Activated gamma-delta T cell treated with anti-CD3 and anti-CD28 coated beads, Interleukin-2, amount 50 U/mL, for 16 hours (primary cell): ENCODE measurements around the gene PON1.

Experiments used
- DNase-seq: peaks from one replicate; pipeline ENCODE4 v3.0.0-alpha.2; 2020; ENCODE audit warnings: low read depth

The PON1 gene

GRCh38 chr7:95317546-95317945 lies 6.8 kb downstream of the PON1 start:
- DNase-seq, result no peak

- DNase-seq, result no peak
Measured at GRCh38 chr7:95316588-95316987, 7.7 kb downstream of the PON1 start.

GRCh38 chr7:95312561-95312960 lies 11.8 kb downstream of the PON1 start:
- no peak for DNase-seq

GRCh38 chr7:95311389-95311788 lies 12.9 kb downstream of the PON1 start:
- no peak for DNase-seq

GRCh38 chr7:95309951-95310350 lies 14.4 kb downstream of the PON1 start:
- no peak for DNase-seq

- no peak for DNase-seq
Measured at GRCh38 chr7:95304990-95305389, 19.3 kb downstream of the PON1 start.

GRCh38 chr7:95303013-95303905 lies 21.1 kb downstream of the PON1 start:
- DNase-seq, result no peak

- DNase-seq, result no peak
Measured at GRCh38 chr7:95298091-95298490, 26.2 kb downstream of the PON1 start.

- no peak for DNase-seq
Measured at GRCh38 chr7:95297041-95297440, 27.3 kb downstream of the PON1 start.

- no peak for DNase-seq
Measured at GRCh38 chr7:95296456-95296855, 27.9 kb downstream of the PON1 start.

- DNase-seq, result no peak
Measured at GRCh38 chr7:95295397-95295796, 28.9 kb downstream of the PON1 start.

GRCh38 chr7:95290166-95290830 lies 34.0 kb downstream of the PON1 start:
- no peak for DNase-seq

GRCh38 chr7:95286096-95286495 lies 38.2 kb downstream of the PON1 start:
- no peak for DNase-seq

- no peak for DNase-seq
Measured at GRCh38 chr7:95279417-95279816, 44.9 kb downstream of the PON1 start.

GRCh38 chr7:95276114-95276513 lies 48.2 kb downstream of the PON1 start:
- no peak for DNase-seq

- DNase-seq, result no peak
Measured at GRCh38 chr7:95269640-95270039, 54.7 kb downstream of the PON1 start.

GRCh38 chr7:95267754-95268153 lies 56.6 kb downstream of the PON1 start:
- DNase-seq, result no peak

GRCh38 chr7:95265634-95266033 lies 58.7 kb downstream of the PON1 start:
- no peak for DNase-seq

- DNase-seq, result no peak
Measured at GRCh38 chr7:95264363-95264891, 59.9 kb downstream of the PON1 start.

GRCh38 chr7:95263785-95264362 lies 60.5 kb downstream of the PON1 start:
- DNase-seq, result no peak

- DNase-seq, result no peak
Measured at GRCh38 chr7:95262875-95263274, 61.5 kb downstream of the PON1 start.

GRCh38 chr7:95261895-95262415 lies 62.4 kb downstream of the PON1 start:
- DNase-seq, result no peak

GRCh38 chr7:95255691-95256090 lies 68.6 kb downstream of the PON1 start:
- no peak for DNase-seq
